Renal cortex interstitium (tissue), 11 donors: ENCODE results near the gene DYNLT4. TPM values are rescaled to one million over a fixed set of nuclear protein-coding genes. Genes with fewer than 3 reads are reported as not detected.
A peak's percentile ranks its signal among the peaks of the same experiment; 100 is the strongest.
"Not testable (repeated sequence)": the region's sequence is repeated elsewhere in the genome, so short reads cannot be mapped to it uniquely, and the experiment has no call there.

Experiments used
- DNase-seq, 11 donors: peaks; one replicate each; pipeline ENCODE4 v3.0.0-alpha.2; 2013; ENCODE audit warnings: low read depth in 9 of 11, low spot score in 4 of 11; ENCODE audit errors: extremely low read depth in 1 of 11
- polyA plus RNA-seq, 3 donors: library from polyadenylated mRNA; unstranded; fragments of 120-200 nt; gene quantifications; one replicate each; pipeline ENCODE4 v1.2.1, GENCODE V29; 2013; ENCODE audit not compliant: insufficient read length in 3 of 3

Gene DYNLT4
- polyA plus RNA-seq, 3 donors: 0.24 to 0.39 TPM; not detected in 1

- no peak for DNase-seq
Measured at GRCh38 chr1:44832056-44832705, 25.0 kb upstream of the DYNLT4 start.

- no peak for DNase-seq
Measured at GRCh38 chr1:44831516-44831915, 24.4 kb upstream of the DYNLT4 start.

- no peak for DNase-seq
Measured at GRCh38 chr1:44830900-44831304, 23.8 kb upstream of the DYNLT4 start.

GRCh38 chr1:44829506-44830384, 22.6 kb upstream of the DYNLT4 start:
- DNase-seq: no peak

GRCh38 chr1:44828841-44829440, 21.8 kb upstream of the DYNLT4 start:
- DNase-seq: no peak

- no peak for DNase-seq
Measured at GRCh38 chr1:44828003-44828651, 21.0 kb upstream of the DYNLT4 start.

- DNase-seq: no peak
Measured at GRCh38 chr1:44827197-44828002, 20.2 kb upstream of the DYNLT4 start.

GRCh38 chr1:44826375-44827196, 19.4 kb upstream of the DYNLT4 start:
- DNase-seq: no peak

- not testable (repeated sequence) for DNase-seq
Measured at GRCh38 chr1:44824392-44824791, 17.2 kb upstream of the DYNLT4 start.

GRCh38 chr1:44822981-44823451, 15.9 kb upstream of the DYNLT4 start:
- no peak for DNase-seq

- no peak for DNase-seq
Measured at GRCh38 chr1:44822131-44822701, 15.1 kb upstream of the DYNLT4 start.

- DNase-seq: no peak
Measured at GRCh38 chr1:44821240-44821715, 14.1 kb upstream of the DYNLT4 start.

- DNase-seq: no peak
Measured at GRCh38 chr1:44820328-44821239, 13.4 kb upstream of the DYNLT4 start.

- peak in 7 of 11 donors; percentile 67 to 84 (median 79) for DNase-seq
Measured at GRCh38 chr1:44819608-44820327, 12.6 kb upstream of the DYNLT4 start.

- DNase-seq: no peak
Measured at GRCh38 chr1:44819196-44819607, 12.1 kb upstream of the DYNLT4 start.
